Effector memory CD8-positive, alpha-beta T cell (primary cell): Measurements from ENCODE around the gene REXO5.

Experiments
- ATAC-seq: fragments of 150-1000 bp; cut with Tn5 transposase; replicated peaks from 2 replicates; pipeline ENCODE4 v1.10.0; 2021; ENCODE audit warnings: mild to moderate bottlenecking, moderate library complexity
- DNase-seq, 3 experiments: peaks; one replicate each; pipeline ENCODE4 v3.0.0; 2021
- H3K27ac Mint-ChIP-seq, 2 donors: one replicate each; pipeline ENCODE4 v1.8.0; 2022; ENCODE audit warnings: mild to moderate bottlenecking in 2 of 2, mixed read lengths in 2 of 2, moderate library complexity in 2 of 2
- H3K27me3 Mint-ChIP-seq, 2 donors: one replicate each; pipeline ENCODE4 v1.8.0; 2022; ENCODE audit warnings: mixed read lengths in 2 of 2
- H3K36me3 Mint-ChIP-seq: one replicate; pipeline ENCODE4 v1.8.0; 2022; ENCODE audit warnings: mild to moderate bottlenecking, moderate library complexity, mixed read lengths; ENCODE audit not compliant: insufficient read depth
- H3K4me1 Mint-ChIP-seq, 2 donors: one replicate each; pipeline ENCODE4 v1.8.0; 2022; ENCODE audit warnings: low read depth in 2 of 2, mixed read lengths in 2 of 2
- H3K4me3 Mint-ChIP-seq, 2 donors: one replicate each; pipeline ENCODE4 v1.8.0; 2022; ENCODE audit warnings: mild to moderate bottlenecking in 2 of 2, mixed read lengths in 2 of 2, moderate library complexity in 2 of 2
- H3K9me3 Mint-ChIP-seq, 2 donors: one replicate each; pipeline ENCODE4 v1.8.0; 2022; ENCODE audit warnings: mixed read lengths in 2 of 2

REXO5 gene

DNA sequence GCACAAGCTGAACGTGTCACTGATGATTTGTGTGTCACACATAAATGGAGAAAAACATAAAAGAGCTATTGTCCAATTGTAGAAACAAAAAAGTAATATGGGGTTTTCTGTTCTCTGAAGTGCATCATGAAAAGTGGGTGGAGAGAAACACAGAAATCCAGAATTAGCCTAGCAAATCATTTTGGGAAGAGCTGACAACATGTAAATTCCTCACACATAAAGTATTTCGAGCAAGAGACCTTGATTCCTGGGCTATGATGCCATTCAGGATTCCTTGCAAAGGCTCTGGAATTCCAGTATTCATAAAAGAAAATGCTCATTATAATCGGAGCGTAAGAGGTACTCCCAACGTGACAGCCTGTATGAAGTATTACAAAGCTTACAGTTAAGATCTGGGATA is 92.7 kb downstream of the REXO5 start:
- Mint-ChIP-seq H3K9me3 (no peaks in the 10 kb centered on the region), H3K4me3 (peak overlapping the region; percentile 83 to 90), H3K27ac (peak overlapping the region; percentile 96 to 99), H3K4me1 (peaks cover 43 to 59% of the 10 kb centered on the region in 2 donors), H3K27me3 (no peaks in the 10 kb centered on the region), H3K36me3 (peaks cover 29% of the 10 kb centered on the region)
- no peak for DNase-seq
- ATAC-seq = no peak
